ENCODE results near the gene PRR5L.

PRR5L gene

DNA sequence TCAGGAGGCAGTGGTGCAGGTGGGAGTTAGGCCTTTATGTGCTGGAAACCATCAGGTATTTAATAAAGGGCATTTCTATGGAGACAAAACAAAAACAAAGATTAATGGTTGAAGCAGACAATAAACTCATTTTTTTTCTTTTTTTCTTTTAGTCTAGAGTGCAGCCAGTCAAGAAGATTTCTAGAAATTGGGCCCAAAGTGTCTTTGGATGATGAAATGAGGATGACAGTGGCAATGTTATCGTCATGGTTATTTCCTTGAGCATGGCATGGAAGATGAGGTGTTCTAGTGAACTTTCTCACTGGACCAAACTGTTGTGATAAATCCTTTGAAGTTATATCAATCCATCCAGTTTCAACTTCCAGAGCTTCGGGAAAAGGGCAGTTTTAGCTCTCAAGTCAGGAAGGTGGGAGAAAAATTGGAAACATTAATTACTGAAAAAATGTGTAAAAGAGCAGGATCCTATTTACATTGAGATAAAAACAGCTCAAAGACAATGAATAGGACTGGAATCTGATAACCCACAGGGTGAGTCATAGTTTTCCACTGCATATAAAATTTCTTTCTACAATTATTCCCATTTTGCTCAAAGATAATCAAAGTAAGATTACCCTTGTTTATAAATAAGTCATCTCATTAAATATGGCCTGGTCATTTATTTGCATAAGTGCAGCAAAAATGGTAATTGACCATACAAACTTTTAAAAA, 33.0 kb downstream of the PRR5L start:
- no peak for DNase-seq

DNA sequence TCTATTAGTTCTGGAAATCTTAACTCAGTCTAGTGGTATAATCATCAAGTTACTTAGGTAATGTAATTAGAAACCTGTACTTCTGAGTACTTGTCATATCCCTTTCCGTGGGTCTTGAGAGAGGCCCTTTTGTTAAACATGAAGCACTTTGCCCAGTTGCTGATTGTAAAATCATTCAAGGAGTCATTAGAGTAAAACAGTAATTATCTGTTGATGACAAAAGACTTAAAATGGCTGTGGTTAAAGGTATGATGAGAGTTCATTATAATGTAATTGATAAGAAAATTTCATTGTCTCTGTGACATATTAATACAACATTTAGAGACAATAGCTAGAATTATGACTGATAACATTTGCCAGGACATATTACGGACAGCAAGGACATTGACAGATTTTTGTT, 34.3 kb downstream of the PRR5L start:
- no peak for DNase-seq

DNA sequence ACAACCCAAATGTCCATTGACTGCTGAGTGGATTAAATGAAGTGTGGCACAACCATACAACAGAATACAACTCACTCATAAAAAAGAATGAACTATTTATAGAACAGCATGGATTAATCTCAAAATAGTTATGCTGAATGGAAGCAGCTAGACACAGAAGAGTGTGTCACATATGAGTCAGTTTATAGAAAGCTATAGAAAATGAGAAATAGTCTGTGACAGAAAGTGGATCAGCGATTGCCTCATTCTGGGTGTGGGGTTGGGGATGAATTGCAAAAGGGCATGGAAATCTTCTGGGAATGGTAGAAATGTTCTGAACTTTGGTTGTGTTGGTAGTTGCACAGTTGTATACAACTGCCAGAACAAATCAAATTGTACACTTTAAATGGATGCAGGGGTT, 37.4 kb downstream of the PRR5L start:
- DNase-seq, result no peak

DNA sequence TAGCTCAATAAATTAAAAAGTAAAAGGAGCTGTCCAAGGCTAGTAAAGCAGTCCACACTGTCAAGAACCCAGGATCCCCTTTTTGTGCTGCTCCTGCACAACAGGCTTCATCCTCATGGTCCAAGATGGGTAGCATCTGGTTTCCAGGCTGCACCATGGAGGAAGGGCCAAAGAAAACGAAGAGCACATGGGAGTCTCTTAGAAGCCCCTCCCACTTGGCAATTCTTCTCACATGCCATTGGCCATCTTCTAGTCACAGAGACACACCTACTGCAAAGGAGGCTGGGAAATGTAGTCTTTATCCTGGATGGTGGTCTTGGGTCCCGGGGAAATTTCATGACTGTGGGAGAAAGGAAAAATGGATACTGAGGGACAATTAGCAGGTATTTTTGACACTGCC, 37.8 kb downstream of the PRR5L start:
- DNase-seq, result no peak

DNA sequence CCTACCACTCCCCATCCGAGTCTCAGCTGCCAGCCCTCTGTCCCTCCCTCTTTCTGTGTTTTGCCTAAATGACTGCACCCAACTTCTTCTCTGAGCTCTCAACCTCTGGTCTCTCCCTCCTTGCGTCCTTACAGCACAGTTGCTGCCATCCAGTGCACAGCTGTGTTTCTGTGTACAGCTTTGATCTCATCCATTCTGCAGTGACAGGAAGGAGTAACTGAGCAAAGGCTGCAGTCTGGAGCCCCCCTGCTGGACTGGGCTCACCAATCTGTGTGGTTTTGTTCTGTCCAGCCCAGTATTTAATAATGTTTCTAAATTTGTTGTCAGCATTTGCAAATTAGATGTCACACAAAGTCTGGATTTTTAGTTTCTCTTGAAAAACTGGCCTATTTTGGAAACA, 43.8 kb downstream of the PRR5L start:
- no peak for DNase-seq

DNA sequence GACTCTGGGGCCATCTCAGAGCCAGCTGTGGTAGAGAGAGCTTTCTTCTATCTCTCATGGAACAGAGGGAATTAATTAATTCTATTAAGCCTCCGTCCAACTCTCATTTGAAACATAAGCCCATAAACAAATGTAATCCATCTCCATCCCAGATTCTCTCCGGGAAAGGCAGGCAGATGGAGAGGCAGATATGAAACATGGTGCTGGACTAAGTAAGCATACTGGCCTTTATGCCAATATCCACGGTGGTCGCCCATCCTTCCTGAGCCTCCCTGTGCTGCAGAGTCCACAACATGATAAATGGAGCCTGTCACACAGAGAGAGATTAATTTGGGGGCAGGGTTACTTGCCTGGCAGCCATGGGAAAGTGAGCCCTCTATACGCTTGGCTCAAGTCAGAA, 44.8 kb downstream of the PRR5L start:
- DNase-seq, result no peak

DNA sequence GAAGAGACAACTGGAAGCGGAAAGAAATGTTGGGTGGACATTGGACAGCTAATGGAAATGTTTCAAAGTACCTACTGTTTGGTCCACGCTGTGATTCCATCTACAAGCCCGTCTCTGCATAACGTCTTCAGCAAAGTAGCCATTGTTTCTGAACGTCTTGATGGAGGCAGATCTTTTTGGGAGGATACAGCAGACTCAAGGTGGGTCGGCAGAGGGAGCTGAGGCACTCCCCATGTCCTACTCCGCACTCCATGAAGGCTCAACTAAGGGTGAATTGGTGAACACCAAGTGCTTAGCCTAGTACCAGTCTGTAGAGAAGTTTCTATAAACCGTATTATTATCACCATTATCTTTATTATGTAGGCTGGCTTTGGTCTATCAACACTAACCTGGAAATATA, 45.8 kb downstream of the PRR5L start:
- DNase-seq, result no peak

DNA sequence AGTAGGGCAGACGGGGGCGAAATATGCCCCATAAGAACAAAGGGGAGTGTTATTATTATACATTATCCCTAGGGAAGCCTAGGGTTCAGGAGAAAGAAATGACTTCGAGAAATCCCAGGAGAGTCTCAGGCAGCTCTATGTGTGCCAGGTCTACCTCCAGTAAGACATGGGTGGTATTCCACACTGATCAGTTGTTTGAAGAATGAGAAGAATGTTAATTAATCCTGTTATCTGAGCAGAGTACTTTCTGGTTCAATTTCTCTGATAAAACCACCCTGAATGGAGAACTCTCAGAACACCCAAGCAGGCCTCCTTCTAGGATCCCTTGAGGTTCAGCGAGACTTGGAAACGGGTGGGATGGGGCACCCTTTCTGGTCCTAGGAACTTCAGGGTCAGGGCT, 46.2 kb downstream of the PRR5L start:
- no peak for DNase-seq

DNA sequence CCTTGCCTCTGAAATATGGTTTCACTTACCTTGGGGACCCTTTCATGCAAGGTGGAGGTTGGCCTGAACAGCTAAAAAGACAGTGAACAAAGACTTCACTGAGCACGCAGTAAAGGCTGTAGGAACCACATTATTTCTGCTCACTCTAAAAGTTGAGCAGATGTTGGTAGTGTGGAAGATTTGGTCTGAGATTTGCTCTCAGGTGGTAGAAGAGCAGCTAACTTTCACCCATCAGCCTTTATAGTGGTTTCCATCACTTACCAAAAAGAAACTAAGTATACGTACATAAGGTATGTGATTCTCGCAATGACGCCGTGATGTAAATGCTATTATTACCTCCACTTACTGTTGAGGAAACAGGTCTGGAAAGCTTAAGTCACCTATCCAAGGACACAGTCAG, 47.3 kb downstream of the PRR5L start:
- no peak for DNase-seq

DNA sequence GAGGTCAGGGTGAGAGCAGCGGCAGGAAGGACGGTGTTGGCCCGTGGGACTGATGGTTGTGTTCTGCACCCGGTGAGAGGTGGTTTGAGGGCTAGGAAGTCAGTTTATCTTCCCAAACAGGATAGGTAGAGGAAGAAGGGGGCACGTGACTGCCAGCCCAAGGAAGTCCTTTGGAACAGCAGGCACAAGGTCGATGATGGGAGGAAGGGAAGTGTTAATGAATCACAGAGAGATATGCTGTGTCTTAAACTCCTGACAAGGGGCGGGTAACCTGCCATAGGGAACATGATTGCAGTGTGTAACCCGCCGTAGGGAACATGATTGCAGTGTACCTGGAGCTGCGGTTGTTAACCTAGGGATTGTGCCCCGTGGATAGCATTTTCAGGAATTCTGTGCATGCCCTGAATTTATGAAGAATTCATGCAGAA, 49.0 kb downstream of the PRR5L start:
- no peak for DNase-seq

DNA sequence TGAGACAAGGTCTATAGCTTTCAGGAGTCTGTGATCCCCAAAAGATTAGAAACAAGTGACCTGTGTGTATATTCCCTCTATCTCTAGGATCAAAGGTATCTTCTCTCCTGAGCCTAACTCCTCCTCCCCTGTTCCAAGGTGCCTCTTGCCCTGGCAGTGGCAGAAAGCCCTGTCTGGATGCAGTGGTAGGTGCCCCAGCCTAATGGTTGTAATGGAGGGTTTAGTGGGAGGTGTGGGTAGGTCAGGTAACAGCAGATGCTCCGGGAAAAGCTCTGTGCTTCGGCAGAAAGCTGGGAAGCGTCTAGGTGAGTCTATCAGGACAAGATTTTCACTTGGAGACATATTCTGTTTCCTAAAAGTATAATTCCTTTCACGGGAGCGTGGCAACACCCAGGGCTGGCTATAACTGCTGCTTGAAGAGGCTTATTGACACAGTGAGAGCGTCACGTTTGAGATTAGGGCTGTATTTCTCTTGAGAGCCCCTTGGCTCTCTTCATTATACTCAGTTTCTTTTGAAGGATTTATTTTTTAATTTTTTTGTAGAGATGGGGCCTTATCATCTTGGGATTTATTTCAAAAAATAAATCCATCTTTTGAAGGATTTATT, 49.5 kb downstream of the PRR5L start:
- DNase-seq, result no peak

DNA sequence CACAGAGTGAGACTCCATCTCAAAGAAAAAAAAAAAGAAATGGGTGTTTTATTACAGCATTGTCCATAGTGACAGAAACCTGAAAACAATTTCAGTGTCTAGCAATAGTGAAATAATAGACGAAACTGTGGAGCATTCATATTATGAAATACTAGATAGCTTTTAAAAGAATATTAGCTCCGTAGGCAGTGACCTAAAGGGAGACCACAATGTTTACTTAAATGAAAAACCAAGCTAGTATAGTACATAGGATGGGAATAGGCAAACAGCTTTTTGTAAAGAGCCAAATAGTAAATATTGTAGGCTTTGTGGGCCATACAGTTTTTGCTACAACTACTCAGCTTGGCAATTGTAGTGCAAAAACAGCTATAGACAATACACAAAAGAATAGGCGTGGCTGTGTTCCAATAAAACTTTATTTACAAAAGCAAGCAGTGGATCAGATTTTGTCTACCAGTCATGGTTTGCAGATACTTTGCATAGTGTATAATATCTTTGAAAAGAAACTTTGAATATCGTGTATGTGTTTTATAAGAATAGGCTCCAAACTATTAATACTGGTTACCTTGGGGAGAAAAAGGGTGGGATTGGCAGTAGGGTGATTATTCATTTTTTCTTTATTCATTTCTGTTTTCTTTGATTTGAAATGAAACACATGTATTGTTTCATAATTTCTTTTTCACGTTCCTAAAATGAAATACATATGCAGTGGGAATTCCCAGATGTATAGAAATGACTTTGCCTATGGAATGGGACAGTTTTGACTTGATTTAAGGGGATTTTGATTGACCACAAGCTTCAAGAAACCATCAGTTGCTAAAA, 50.7 kb downstream of the PRR5L start:
- no peak for DNase-seq

DNA sequence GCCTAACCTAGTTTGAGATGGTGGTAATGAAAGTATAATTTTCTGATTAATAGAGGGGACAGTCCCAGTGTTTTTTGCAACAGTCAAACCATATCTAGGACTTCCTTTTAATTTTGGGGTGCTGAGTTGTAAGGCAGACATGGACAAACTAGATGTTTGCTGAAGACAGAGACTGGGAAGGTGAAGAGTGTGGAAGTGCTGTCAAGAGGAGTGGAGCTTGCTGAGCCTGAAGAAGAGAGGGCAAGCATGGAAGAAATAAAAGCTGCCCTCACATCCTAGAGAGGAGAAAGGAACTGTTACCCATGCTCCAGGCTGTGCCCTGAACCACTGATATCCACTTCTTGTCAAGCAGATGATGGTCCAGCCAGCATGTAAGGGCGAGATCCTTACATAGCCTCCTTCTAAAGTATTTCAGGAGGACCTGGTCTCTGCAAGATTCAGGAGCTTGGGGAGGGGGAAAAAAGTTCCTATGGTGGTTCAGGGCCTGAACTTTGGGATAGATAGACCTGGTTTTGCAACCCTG, 51.4 kb downstream of the PRR5L start:
- DNase-seq, result no peak

DNA sequence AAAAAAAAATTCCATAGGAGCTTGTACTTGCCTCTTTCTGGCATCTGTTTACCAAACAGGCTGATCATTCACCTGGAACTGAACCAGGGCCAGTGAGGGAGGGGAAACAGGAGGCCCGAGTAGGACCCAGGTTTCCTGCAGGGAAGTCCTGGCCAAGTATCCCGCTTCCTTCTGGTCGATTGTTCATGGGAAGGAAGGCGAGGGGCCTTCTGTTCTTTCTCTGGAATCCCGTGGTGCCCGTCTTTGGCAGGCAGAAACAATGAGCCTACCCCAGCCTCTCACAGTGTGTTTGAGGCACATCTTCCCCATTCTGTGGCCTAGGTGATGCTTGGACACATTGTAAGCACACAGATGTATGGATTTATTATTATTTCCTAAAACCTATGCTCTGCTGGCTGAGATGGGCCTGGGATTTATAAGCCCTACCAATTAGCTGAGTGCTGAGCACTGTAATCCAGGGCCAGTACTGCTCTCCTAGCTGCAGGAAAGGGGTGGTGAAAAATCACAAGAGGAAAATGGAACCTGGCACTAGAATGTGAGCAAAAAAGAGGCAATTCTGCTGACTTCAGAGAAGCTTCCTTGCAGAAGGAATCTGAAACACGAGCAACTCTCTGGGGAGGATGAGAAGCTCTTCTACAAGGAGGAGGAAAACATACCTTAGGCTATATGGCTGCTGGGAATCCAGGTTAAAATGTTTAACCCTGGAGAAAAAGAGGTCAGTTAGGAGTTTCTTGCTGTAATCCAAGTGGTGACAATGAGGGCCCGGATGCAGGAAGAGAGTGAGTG, 53.5 kb downstream of the PRR5L start:
- no peak for DNase-seq

DNA sequence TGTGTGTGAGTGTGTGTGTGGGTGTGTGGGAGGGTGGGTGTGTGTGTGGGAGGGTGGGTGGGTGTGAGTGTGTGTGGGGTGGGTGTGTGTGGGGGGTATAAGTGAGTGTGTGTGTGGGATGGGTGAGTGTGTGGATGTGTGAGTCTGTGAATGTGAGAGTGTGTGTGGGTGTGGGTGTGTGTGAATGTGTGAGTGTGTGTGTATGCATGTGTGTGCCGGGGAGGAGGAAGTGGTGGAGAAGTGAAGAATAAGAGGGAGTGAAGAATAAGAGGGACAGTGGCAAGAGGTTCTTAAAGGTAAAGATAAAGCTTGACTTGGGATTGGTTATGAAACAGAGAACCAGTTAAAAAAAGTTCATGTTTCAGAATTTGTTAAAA, 54.0 kb downstream of the PRR5L start:
- DNase-seq, result no peak

DNA sequence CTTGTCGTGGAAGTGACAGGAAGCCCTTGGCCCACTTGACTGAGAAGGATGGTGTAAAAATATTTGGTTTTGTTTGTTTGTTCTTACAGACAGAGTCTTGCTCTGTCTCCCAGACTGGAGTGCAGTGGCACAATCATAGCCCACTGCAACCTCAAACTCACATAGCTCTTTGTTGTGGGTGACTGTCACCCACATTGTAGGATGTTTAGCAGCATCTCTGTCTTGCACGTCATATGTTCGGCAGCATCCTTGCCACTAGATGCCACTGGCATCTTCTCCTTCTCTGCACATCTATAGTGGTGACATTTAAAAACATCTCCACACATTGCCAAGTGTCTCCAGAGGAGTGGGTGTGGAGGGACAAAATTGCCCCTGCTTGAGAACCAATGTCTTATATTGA, 56.8 kb downstream of the PRR5L start:
- no peak for DNase-seq

DNA sequence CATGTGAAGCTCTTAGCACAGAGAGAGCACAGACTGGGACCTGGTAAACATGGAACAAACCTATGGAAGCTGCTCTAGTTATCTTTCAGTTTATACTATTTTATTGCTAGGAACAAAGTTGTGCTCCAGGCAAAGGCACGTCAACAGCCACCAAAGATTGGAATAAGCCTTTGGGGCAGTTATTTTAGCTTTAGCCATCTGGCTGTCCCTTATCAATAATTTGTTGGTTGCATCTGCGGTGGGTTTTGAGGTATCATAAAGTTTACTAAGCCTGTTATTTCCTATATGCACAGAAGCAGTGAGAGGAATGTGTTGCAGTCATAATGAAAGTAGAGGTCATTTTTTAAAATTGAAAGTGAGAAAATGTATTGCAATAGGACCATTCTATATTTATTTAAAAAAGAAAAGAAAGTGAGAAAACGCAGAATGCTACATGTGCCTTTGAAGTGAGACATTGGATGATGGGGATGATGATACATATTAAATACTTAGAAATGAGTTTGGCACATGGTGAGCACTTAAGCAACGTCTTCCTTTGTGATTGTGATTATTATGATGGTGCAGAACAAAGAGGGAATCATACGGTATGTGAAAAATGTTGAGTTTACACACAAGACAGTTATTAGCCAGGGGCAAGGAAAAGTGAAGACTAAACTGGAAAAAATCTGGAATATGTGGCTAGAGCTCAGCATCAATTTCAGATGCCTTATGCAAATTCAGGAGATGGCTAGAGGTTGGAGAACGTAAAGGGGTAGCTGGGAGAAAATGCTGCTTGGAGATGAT, 58.3 kb downstream of the PRR5L start:
- DNase-seq, result no peak

DNA sequence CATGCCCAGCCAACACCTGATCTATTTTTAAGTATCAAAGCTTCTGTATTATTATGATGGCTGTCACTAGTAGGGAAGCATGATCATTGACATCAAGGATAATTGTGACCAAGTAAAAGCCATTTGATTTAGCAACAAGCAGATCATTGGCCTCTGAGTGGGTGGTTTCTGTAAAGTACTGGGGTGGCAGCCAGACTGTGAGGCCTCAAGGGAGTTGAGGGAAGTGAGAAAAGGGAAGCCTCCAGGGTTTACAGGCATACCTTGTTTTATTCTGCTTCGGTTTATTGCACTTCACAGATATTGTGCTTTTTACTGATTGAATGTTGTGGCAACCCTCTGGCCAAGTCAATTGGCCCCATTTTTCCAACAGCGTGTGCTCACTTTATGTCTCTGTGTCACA, 60.1 kb downstream of the PRR5L start:
- DNase-seq, result no peak

DNA sequence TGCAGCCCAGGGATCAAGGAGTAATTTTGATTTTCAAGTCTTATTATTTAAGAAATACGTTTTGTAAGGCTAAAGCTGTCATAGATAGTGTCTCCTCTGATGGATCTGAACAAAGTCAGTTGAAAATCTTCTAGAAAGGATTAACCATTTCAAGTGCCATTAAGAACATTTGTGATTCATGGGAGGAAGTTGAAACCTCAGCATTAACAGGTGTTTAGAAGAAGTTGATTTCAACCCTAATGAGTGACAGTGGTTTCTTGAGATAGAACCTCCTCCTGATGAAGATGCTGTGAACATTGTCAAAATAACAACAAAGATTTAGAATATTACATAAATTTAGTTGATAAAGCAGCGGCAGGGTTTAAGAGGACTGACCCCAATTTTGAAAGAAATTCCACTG, 61.7 kb downstream of the PRR5L start:
- DNase-seq, result no peak

DNA sequence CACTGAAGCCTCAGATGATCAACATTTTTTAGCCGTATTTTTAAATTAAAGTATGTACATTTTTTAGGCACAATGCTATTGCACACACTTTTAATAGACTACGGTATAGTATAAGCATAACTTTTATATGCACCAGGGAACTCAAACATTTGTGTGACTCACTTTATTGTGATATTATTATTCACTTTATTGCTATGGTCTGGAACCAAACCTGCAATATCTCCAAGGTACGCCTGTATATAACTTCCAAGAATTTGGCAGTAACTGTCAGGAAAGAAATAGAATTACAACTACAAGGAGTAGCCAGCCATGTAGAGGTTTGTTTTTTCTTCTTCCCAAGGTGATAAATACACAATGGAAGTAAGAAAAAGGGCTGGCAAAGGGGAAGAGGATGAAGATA, 62.3 kb downstream of the PRR5L start:
- no peak for DNase-seq

DNA sequence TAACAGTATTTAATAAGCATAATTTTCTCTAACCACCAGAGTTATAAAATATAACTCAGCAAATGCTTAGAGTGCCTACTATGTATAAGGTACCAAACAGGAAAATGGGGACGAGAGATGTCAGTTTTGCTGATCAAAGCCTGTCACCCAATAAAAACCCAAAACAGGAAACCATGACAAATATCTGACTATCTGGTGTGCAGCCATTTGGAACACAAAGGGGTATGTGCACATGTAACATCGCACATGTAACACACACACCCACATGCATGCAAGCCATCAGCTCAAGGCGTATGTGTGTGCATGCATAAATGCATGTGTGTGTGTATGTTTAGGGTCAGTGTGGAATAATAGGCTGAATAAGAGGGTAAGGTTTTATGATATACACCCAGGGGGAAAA, 64.2 kb downstream of the PRR5L start:
- DNase-seq, result no peak

DNA sequence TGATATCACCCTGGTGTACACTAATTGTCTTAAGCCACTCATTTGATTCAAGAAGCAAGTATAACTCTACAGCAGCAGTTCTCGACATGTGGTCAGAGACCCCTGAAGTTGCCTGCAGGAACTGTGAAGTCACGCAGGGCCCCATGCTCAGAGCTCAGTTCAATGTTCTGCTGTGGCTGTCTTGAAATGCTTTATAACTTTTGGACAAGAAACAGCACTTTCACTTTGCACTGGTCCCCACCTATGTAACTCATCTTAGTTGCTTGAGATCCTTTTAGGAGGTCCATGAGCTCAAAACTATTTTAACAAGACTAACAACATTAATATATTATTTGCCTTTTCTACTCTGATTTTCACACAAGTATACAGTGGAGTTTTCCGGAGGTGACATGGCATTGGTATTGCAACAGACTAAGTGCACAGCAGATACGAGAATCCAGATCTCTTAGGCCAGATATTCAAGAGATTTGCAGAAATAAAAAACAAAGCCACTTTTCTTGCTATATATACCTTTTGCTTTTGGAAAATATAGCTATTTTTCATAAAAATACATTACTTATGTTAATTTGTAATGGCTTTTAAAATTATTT, 64.8 kb downstream of the PRR5L start:
- no peak for DNase-seq
